GM21528 (cell line): ENCODE results near the gene PHLDA3.
"Not testable (repeated sequence)": the region's sequence is repeated elsewhere in the genome, so short reads cannot be mapped to it uniquely, and the experiment has no call there.

Source experiments
- ATAC-seq: cut with Tn5 transposase; IDR thresholded peaks from one replicate; pipeline ENCODE4 v1.9.1; 2021; ENCODE audit warnings: mild to moderate bottlenecking, moderate library complexity; ENCODE audit not compliant: unreplicated experiment, low FRiP score

PHLDA3 gene

GRCh38 chr1:201504179-201504631 is 35.2 kb upstream of the PHLDA3 start:
- no peak for ATAC-seq

- no peak for ATAC-seq
Observed at GRCh38 chr1:201503397-201504176, 34.6 kb upstream of the PHLDA3 start.

GRCh38 chr1:201502511-201502857 is 33.5 kb upstream of the PHLDA3 start:
- ATAC-seq: no peak

- no peak for ATAC-seq
Observed at GRCh38 chr1:201501812-201502510, 33.0 kb upstream of the PHLDA3 start.

- no peak for ATAC-seq
Observed at GRCh38 chr1:201501144-201501543, 32.2 kb upstream of the PHLDA3 start.

GRCh38 chr1:201500670-201501120 is 31.7 kb upstream of the PHLDA3 start:
- ATAC-seq: no peak

GRCh38 chr1:201499795-201500669 is 31.0 kb upstream of the PHLDA3 start:
- no peak for ATAC-seq

GRCh38 chr1:201499191-201499590 is 30.2 kb upstream of the PHLDA3 start:
- no peak for ATAC-seq

- no peak for ATAC-seq
Observed at GRCh38 chr1:201498621-201499020, 29.6 kb upstream of the PHLDA3 start.

- no peak for ATAC-seq
Observed at GRCh38 chr1:201497935-201498509, 29.0 kb upstream of the PHLDA3 start.

GRCh38 chr1:201496296-201496690 is 27.3 kb upstream of the PHLDA3 start:
- ATAC-seq: no peak

GRCh38 chr1:201495551-201496295 is 26.7 kb upstream of the PHLDA3 start:
- no peak for ATAC-seq

GRCh38 chr1:201493757-201494617 is 25.0 kb upstream of the PHLDA3 start:
- no peak for ATAC-seq

GRCh38 chr1:201493026-201493656 is 24.2 kb upstream of the PHLDA3 start:
- ATAC-seq: not testable (repeated sequence)

- no peak for ATAC-seq
Observed at GRCh38 chr1:201491896-201492511, 23.0 kb upstream of the PHLDA3 start.

GRCh38 chr1:201490708-201491131 is 21.7 kb upstream of the PHLDA3 start:
- ATAC-seq: no peak

- no peak for ATAC-seq
Observed at GRCh38 chr1:201489643-201490261, 20.8 kb upstream of the PHLDA3 start.
